CD14-positive monocyte (primary cell): Measurements from ENCODE around the gene WWOX. TPM values are rescaled to one million over a fixed set of nuclear protein-coding genes. Genes with fewer than 3 reads are reported as not detected.

Source experiments
- DNase-seq, 3 donors: peaks; one replicate each; pipeline ENCODE4 v3.0.0-alpha.2; 2011 to 2022
- H2AFZ ChIP-seq: 2 replicates; pipeline ENCODE4 v1.6.0; 2012; ENCODE audit warnings: mild to moderate bottlenecking, low read depth, low read length, inconsistent platforms; ENCODE audit not compliant: insufficient read depth, poor library complexity, severe bottlenecking
- H3K27ac ChIP-seq, 2 donors: 1 replicate in 1 of 2; 2 replicates in 1 of 2; pipeline ENCODE4 v1.5.1; 2012 to 2013; ENCODE audit warnings: low read length in 2 of 2, control low read depth in 1 of 2, inconsistent platforms in 1 of 2, low read depth in 1 of 2, mild to moderate bottlenecking in 1 of 2
- H3K27me3 ChIP-seq, 2 donors: one replicate each; pipeline versions ENCODE4 v1.6.0 to v1.6.1; 2011 to 2013; ENCODE audit warnings: low read length in 2 of 2; ENCODE audit not compliant: control insufficient read depth in 2 of 2, insufficient read depth in 2 of 2
- H3K36me3 ChIP-seq, 2 donors: replicated peaks in 1 of 2; 1 replicate in 1 of 2; 2 replicates in 1 of 2; pipeline versions ENCODE4 v1.5.1 to v1.6.1; 2012 to 2013; ENCODE audit warnings: low read length in 2 of 2, control low read depth in 1 of 2, inconsistent platforms in 1 of 2, mild to moderate bottlenecking in 1 of 2; ENCODE audit not compliant: insufficient read depth in 2 of 2, control insufficient read depth in 1 of 2
- H3K4me1 ChIP-seq, 2 donors: 1 replicate in 1 of 2; 2 replicates in 1 of 2; pipeline versions ENCODE4 v1.5.1 to v1.6.1; 2012 to 2013; ENCODE audit warnings: low read length in 2 of 2, control low read depth in 1 of 2, inconsistent platforms in 1 of 2, mild to moderate bottlenecking in 1 of 2, moderate library complexity in 1 of 2; ENCODE audit not compliant: insufficient read depth in 2 of 2, control insufficient read depth in 1 of 2
- H3K4me2 ChIP-seq: replicated peaks from 2 replicates; pipeline ENCODE3; 2012; ENCODE audit warnings: low read length, moderate library complexity, mild to moderate bottlenecking; ENCODE audit not compliant: poor library complexity, severe bottlenecking; ENCODE audit errors: extremely low read depth
- H3K4me3 ChIP-seq, 3 experiments: fragments of 200-600 bp in 1 of 3; sonication (generic) in 1 of 3; replicated peaks in 1 of 3; 1 replicate in 2 of 3; 2 replicates in 1 of 3; pipeline ENCODE4 v1.5.1; 2011 to 2013; ENCODE audit warnings: low read length in 3 of 3, mild to moderate bottlenecking in 3 of 3, control low read depth in 2 of 3, low read depth in 2 of 3, inconsistent platforms in 1 of 3, moderate library complexity in 1 of 3
- H3K79me2 ChIP-seq: 2 replicates; pipeline ENCODE4 v1.6.0; 2012; ENCODE audit warnings: mild to moderate bottlenecking, control low read depth, inconsistent platforms, low read length, moderate library complexity; ENCODE audit not compliant: insufficient read depth
- H3K9ac ChIP-seq: 2 replicates; pipeline ENCODE4 v1.6.0; 2017; ENCODE audit warnings: low read length, mild to moderate bottlenecking; ENCODE audit not compliant: insufficient read depth, poor library complexity, severe bottlenecking
- H3K9me3 ChIP-seq, 2 donors: replicated peaks in 1 of 2; 1 replicate in 1 of 2; 2 replicates in 1 of 2; pipeline versions ENCODE4 v1.5.1 to v1.6.1; 2012 to 2013; ENCODE audit warnings: low read length in 2 of 2, control low read depth in 1 of 2; ENCODE audit not compliant: control insufficient read depth in 1 of 2, insufficient read depth in 1 of 2
- H4K20me1 ChIP-seq: 2 replicates; pipeline ENCODE4 v1.6.0; 2012; ENCODE audit warnings: mild to moderate bottlenecking, low read length, control low read depth, moderate library complexity; ENCODE audit not compliant: insufficient read depth
- H3K27ac Mint-ChIP-seq, 7 donors: one replicate each; pipeline ENCODE4 v1.8.0; 2020; ENCODE audit warnings: mild to moderate bottlenecking in 7 of 7, mixed read lengths in 7 of 7, moderate library complexity in 6 of 7, inconsistent platforms in 2 of 7
- H3K27me3 Mint-ChIP-seq, 3 donors: one replicate each; pipeline ENCODE4 v1.8.0; 2021 to 2022; ENCODE audit warnings: low read depth in 3 of 3, mild to moderate bottlenecking in 3 of 3, mixed read lengths in 3 of 3, moderate library complexity in 3 of 3, inconsistent platforms in 1 of 3
- H3K36me3 Mint-ChIP-seq, 2 donors: one replicate each; pipeline ENCODE4 v1.8.0; 2020; ENCODE audit warnings: mixed read lengths in 2 of 2, inconsistent platforms in 1 of 2, mild to moderate bottlenecking in 1 of 2
- H3K4me1 Mint-ChIP-seq: one replicate; pipeline ENCODE4 v1.8.0; 2020; ENCODE audit warnings: mild to moderate bottlenecking, mixed read lengths
- H3K4me3 Mint-ChIP-seq, 2 donors: one replicate each; pipeline ENCODE4 v1.8.0; 2020; ENCODE audit warnings: mild to moderate bottlenecking in 2 of 2, mixed read lengths in 2 of 2, moderate library complexity in 1 of 2
- H3K9me3 Mint-ChIP-seq, 7 donors: one replicate each; pipeline ENCODE4 v1.8.0; 2020 to 2022; ENCODE audit warnings: mixed read lengths in 7 of 7, mild to moderate bottlenecking in 6 of 7, moderate library complexity in 6 of 7, inconsistent platforms in 2 of 7
- CTCF ChIP-seq: fragments of 200-600 bp; IDR thresholded peaks from one replicate; pipeline ENCODE4 v1.8.0; 2022; ENCODE audit warnings: antibody characterized with exemption, mild to moderate bottlenecking
- WGBS: methylation state at CpG from one replicate; pipeline ENCODE4 v1.1.5; 2013; ENCODE audit warnings: missing lambda C conversion rate; ENCODE audit not compliant: insufficient coverage; 5-methylcytosine and 5-hydroxymethylcytosine counted together
- intact Hi-C, 2 donors: fragments of 100-400 bp; cut with micrococcal nuclease; formaldehyde crosslinking; loops; one replicate each; pipeline versions ENCODE4 v1.15.0 to v1.15.1; 2023
- polyA plus RNA-seq, 3 donors: library from polyadenylated mRNA; depleted of rRNA in 1 of 3; unstranded in 2 of 3; stranded (reverse) in 1 of 3; fragments of 300-500 nt in 2 of 3; fragments of >200 nt in 1 of 3; fragmentation: Illumina TruSeq in 2 of 3; gene quantifications; 1 replicate in 2 of 3; 2 replicates in 1 of 3; pipeline ENCODE4 v1.2.3, GENCODE V29; 2012 to 2021

The WWOX gene
- polyA plus RNA-seq, 3 donors = 4.0 to 7.0 (median 6.3) TPM

DNA sequence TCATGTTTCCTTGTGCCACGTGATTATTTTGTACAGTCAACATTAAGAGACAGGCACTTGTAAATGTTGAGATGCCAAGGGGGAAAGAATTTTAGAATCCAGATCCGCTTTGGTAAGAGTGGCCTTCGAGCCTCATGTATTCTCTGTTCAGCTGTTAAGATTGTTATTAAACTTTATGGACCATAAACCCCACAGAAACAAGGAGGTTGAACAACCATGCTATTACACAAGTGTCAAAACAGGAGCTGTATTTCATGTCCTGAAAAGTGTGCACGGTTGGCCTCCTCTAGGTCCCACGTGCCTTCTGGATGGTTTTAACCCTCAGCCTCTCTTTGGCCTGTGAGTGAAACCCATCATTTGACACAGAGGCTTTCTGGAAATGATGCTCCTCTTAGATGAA, 809.8 kb downstream of the WWOX start:
- Histone ChIP-seq H3K4me1 (no peaks in the 10 kb centered on the region), H3K9me3 (peaks cover 0 to 15% of the 10 kb centered on the region in 2 donors), H3K4me3 (no peak overlapping the region), H3K36me3 (no peaks in the 10 kb centered on the region), H3K4me2 (no peak overlapping the region), H3K9ac (no peak overlapping the region), H3K27ac (no peak overlapping the region), H4K20me1 (no peaks in the 10 kb centered on the region), H3K27me3 (no peaks in the 10 kb centered on the region), H3K79me2 (no peaks in the 10 kb centered on the region), H2AFZ (no peak overlapping the region)
- H3K27me3 Mint-ChIP-seq = no peaks in the 10 kb centered on the region
- no peaks in the 10 kb centered on the region for H3K36me3 Mint-ChIP-seq
- H3K4me1 Mint-ChIP-seq = no peaks in the 10 kb centered on the region
- DNase-seq = no peak
- peaks cover 5 to 30% (median 10%) of the 10 kb centered on the region in 7 donors for H3K9me3 Mint-ChIP-seq
- no CpG with 5 or more reads among the region's 5 CpGs for WGBS
- TF ChIP-seq CTCF = no peak
- intact Hi-C loops = no loop called here
- H3K4me3 Mint-ChIP-seq = no peak overlapping the region
- no peak overlapping the region for H3K27ac Mint-ChIP-seq

DNA sequence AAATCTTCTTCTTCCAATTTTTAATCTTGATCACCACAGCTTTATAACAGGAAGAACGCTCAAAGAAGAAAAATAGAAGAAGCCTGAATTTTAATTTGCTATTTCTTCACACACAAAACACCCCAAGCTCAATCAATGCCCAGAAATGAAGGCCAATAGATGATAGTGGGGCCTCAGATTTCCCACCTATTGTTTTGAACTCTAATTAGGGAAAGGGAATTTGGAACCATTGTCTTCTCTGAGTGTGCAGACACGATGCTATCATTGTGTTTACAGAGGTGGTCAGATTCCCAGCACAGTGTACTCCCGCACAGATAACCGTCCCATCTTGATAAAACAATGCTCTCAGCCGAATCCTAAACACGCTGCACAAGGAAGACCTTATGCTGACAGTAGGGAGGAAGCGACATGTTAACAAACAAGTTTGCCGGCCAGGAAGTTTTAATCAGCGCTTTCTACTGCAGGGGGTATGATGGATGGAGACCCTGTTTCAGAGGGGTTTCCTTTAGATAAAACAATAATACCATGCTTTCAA, 816.4 kb downstream of the WWOX start:
- Histone ChIP-seq H2AFZ (no peak overlapping the region), H3K4me1 (no peaks in the 10 kb centered on the region), H3K9me3 (peaks cover 7 to 21% of the 10 kb centered on the region in 2 donors), H3K4me2 (no peak overlapping the region), H3K9ac (no peak overlapping the region), H3K27me3 (no peaks in the 10 kb centered on the region), H4K20me1 (no peaks in the 10 kb centered on the region), H3K36me3 (no peaks in the 10 kb centered on the region), H3K27ac (no peak overlapping the region), H3K79me2 (no peaks in the 10 kb centered on the region), H3K4me3 (no peak overlapping the region)
- intact Hi-C loops = no loop called here
- Mint-ChIP-seq H3K9me3 (peaks cover 2 to 24% (median 15%) of the 10 kb centered on the region in 7 donors), H3K27me3 (peaks cover 0 to 1% (median 0%) of the 10 kb centered on the region in 3 donors), H3K27ac (no peak overlapping the region), H3K4me1 (no peaks in the 10 kb centered on the region), H3K4me3 (no peak overlapping the region), H3K36me3 (no peaks in the 10 kb centered on the region)
- 96% methylated on average over 5 of the region's 9 CpGs for WGBS
- DNase-seq = no peak
- no peak for TF ChIP-seq CTCF
